WERI-Rb-1 (cell line): Measurements from ENCODE around the gene DNAJB1.

Experiments
- DNase-seq: peaks from one replicate; pipeline ENCODE4 v3.0.0-alpha.2; 2020
- H3K27ac ChIP-seq: fragments of 250-450 bp; sonication (Bioruptor Pico); 2 replicates; pipeline ENCODE4 v1.5.1; 2020; ENCODE audit warnings: mild to moderate bottlenecking, moderate library complexity
- H3K27me3 ChIP-seq: fragments of 250-450 bp; sonication (Bioruptor Pico); 2 replicates; pipeline ENCODE4 v1.5.1; 2021; ENCODE audit warnings: mild to moderate bottlenecking, low read depth, moderate library complexity; ENCODE audit not compliant: insufficient read depth, severe bottlenecking
- H3K36me3 ChIP-seq: fragments of 250-450 bp; sonication (Bioruptor Pico); 2 replicates; pipeline ENCODE4 v1.5.1; 2020; ENCODE audit warnings: mild to moderate bottlenecking, moderate library complexity
- H3K4me3 ChIP-seq: 2 replicates; pipeline ENCODE4 v1.5.1; 2011; ENCODE audit warnings: low read depth, mild to moderate bottlenecking, control low read depth, low read length
- H3K9me3 ChIP-seq: fragments of 250-450 bp; sonication (Bioruptor Pico); 2 replicates; pipeline ENCODE4 v1.5.1; 2021; ENCODE audit warnings: mild to moderate bottlenecking, moderate library complexity; ENCODE audit not compliant: severe bottlenecking
- CTCF ChIP-seq: IDR thresholded peaks from 2 replicates; pipeline ENCODE4 v1.5.1; 2011; ENCODE audit warnings: low read depth, mild to moderate bottlenecking, control low read depth, inconsistent platforms, low read length

Gene DNAJB1

DNA sequence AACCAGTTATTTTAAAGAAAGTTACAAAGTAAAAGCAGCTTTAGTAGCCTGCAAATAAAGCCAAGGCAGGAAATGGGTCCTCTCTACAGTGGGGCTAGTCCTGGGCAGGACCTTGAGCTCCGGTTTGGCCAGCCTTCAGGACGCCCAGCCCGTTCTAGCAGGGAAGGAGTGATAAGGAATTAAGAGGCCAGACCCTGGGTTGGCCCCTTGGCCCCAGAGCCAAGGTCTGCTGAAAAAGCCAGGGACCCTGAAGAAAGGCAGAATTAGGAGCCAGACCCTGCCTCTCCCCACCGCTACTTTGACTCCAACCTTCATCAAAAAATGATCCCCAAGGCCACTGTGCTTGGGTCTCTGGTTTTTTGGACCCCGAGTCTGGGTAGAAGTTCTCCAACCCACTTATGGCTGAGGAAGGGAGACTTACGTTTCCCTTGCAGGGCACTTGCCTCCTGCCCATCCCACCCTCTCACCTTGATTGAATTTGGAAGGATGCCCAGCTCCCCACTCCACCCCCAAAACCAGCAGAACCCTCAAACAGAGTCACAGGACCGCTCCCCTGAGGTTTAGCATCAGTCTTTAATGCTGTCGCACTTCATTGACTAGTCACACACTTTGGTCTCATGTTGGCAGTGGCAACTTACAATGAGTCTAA, 3.9 kb downstream of the DNAJB1 start:
- H3K36me3 ChIP-seq = peaks cover 40% of the 10 kb centered on the region
- H3K9me3 ChIP-seq = no peaks in the 10 kb centered on the region
- no peak for TF ChIP-seq CTCF
- H3K27me3 ChIP-seq = no peaks in the 10 kb centered on the region
- no peak overlapping the region for H3K27ac ChIP-seq
- DNase-seq = no peak
- no peak overlapping the region for H3K4me3 ChIP-seq

DNA sequence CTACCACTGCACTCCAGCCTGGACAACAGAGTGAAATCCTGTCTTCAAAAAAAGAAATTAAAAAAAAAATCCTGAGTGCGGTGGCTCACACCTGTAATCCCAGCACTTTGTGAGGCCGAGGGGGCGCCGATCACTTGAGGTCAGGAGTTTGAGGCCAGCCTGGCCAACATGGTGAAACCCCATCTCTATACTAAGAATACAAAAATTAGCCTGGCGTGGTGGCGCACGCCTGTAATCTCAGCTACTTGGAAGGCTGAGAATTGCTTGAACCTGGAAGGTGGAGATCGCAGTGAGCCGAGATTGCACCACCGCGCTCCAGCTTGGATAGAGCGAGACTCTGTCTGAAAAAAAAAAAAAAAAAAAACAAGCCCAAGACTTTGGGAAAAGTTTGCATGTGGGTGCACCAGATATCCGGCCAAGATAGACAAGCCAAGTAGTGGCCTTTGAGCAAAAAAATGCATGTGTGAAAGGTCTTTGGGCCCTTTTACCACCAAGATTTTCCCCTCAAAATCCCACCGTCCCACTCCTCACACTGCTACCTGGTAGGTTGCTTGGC, 5.7 kb downstream of the DNAJB1 start:
- Histone ChIP-seq H3K27me3 (no peaks in the 10 kb centered on the region), H3K36me3 (peaks cover 40% of the 10 kb centered on the region), H3K27ac (no peak overlapping the region), H3K4me3 (no peak overlapping the region), H3K9me3 (no peaks in the 10 kb centered on the region)
- DNase-seq = no peak
- no peak for TF ChIP-seq CTCF

DNA sequence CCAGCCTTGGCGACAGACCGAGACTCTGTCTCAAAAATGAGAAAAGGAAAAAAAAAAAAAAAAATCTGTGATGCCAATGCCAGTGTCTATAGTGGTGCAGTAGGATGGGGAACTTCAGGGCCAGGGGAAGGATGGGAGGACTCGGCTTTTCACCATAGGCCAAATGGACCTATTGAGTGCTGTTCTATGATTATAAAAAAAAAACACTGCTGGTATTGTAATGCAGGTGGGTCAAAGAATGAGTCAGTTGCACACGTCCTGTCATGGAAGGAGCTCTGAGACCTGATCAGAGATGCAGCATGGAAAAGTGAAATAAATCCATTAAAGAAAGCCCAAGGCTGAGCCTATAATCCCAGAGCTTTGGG, 7.0 kb downstream of the DNAJB1 start:
- no peak for DNase-seq
- H3K27me3 ChIP-seq = no peaks in the 10 kb centered on the region
- peaks cover 31% of the 10 kb centered on the region for H3K36me3 ChIP-seq
- H3K9me3 ChIP-seq = no peaks in the 10 kb centered on the region
- no peak for TF ChIP-seq CTCF
- H3K27ac ChIP-seq = no peak overlapping the region
- no peak overlapping the region for H3K4me3 ChIP-seq

GRCh38 chr19:14510311-14511228, 7.6 kb downstream of the DNAJB1 start:
- Histone ChIP-seq H3K36me3 (peaks cover 25% of the 10 kb centered on the region), H3K27ac (no peak overlapping the region), H3K27me3 (no peaks in the 10 kb centered on the region), H3K9me3 (no peaks in the 10 kb centered on the region), H3K4me3 (no peak overlapping the region)
- no peak for DNase-seq
- TF ChIP-seq CTCF = no peak

DNA sequence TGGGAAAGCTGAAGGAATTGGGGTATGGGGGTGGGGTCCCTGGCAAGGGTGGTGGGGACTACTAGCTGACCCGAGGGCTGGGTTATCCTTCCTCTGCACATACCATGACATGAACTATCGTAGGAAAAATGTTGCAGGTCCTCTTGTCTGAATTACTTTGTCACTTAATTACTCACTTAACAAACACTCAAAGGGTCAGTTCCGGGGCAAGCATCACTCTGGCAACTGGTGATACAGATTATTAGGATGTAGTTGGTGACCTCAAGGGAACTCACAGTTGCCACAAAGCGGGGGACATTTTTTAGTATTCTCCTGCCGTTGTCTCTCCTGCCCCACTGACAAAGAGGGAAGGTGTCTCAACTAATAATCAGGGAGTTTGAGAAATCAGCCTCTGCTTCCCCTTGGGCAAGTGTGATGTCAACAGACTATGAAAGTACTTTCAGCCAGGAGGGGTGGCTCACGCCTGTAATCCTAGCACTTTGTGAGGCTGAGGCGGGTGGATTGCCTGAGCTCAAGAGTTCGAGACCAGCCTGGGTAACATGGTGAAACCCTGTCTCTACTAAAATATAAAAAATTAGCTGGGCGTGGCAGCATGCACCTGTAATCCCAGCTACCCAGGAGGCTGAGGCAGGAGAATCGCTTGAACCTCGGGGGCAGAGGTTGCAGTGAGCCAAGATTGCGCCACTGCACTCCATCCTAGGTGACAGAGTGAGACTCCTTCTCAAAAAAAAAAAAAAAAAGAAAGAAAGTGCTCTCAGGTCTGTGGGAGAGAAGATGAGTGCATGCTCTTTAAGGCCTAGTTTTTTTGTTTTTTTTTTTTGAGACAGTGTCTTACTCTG, 10.3 kb downstream of the DNAJB1 start:
- Histone ChIP-seq H3K27me3 (no peaks in the 10 kb centered on the region), H3K27ac (no peak overlapping the region), H3K9me3 (no peaks in the 10 kb centered on the region), H3K4me3 (no peak overlapping the region), H3K36me3 (no peaks in the 10 kb centered on the region; the same call in 1 of the 2 replicates)
- no peak for DNase-seq
- no peak for TF ChIP-seq CTCF
